Measurements from ENCODE around the gene RILPL1.

GRCh38 chr12:123576611-123577010 lies 43.1 kb upstream of the RILPL1 start:
- no peak for TF ChIP-seq CTCF (conservative IDR thresholded peaks at IDR 0.05; ENCODE audit: low read length)
- TF ChIP-seq EZH2phosphoT487 (IDR thresholded peaks at IDR 0.05; ENCODE audit: borderline replicate concordance, low read depth, low read length): no peak
